Sciatic nerve (tissue), 2 donors: Measurements from ENCODE around the gene PAM. TPM values are rescaled to one million over a fixed set of nuclear protein-coding genes. Genes with fewer than 3 reads are reported as not detected.
"Not testable (repeated sequence)": the region's sequence is repeated elsewhere in the genome, so short reads cannot be mapped to it uniquely, and the experiment has no call there.

Source experiments
- ATAC-seq: fragments of 200-7000 bp; cut with Tn5 transposase; one replicate; pipeline ENCODE4 v1.9.1; 2020; ENCODE audit warnings: mild to moderate bottlenecking, moderate library complexity
- DNase-seq: peaks from one replicate; pipeline ENCODE4 v3.0.0-alpha.2; 2020; ENCODE audit warnings: low spot score
- intact Hi-C: fragments of 100-400 bp; cut with DNase I; formaldehyde crosslinking; loops from one replicate; pipeline ENCODE4 v1.14.2; 2022
- total RNA-seq: library from RNA; stranded (reverse); fragmentation: NEBNext Ultra II Directional; extraction: Animal tissue kit (Norgen Biotek cat#: 25700); gene quantifications from one replicate; pipeline ENCODE4 v1.2.1, GENCODE V29; 2021
- donor health status: DM: no; HTN: no; CAD: no.
- donor health status: DM: no; HTN: no; CAD: no.

The PAM gene
- total RNA-seq, 1 donor from 2014 or later: 188 TPM

DNA sequence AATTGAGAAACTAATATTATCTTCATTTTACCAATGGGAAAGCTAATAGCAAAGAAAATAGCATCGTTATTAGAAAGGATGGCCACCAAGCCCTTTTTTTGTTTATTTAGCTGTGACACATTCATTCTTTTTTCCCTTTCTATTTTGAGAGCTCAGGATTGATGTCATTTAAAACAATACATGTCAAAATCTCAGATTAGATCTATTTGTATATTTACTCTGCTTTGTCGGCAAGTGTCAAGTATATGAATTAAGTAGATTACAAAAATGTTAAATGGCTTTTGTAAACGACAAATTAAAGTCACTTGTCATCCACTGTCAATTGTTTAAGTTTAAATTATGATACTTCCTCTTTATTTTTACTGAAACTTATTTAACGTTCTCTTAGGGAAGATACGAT lies 118.9 kb downstream of the PAM start:
- no peak for ATAC-seq
- DNase-seq: no peak
- intact Hi-C loops: no loop called here

DNA sequence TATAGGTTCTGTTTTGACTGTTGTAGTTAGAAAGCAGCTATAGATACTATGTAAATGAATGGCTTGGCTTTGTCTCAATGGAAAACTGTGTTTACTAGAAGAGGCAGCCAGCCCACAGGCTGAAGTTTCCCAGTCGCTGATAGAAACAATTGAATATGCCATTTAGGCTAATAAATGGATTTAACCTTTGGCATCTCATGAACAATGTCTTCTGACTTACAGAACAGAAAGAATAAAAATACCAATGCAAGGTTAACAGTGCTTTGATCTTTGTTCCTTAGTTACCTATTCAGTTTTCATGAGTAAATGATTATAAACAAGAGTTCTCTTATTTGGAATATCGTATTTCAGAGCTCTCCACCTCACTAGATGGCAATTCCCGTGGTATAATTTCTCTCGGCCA lies 120.6 kb downstream of the PAM start:
- DNase-seq (no peak), ATAC-seq (no peak)
- intact Hi-C loops: no loop called here

DNA sequence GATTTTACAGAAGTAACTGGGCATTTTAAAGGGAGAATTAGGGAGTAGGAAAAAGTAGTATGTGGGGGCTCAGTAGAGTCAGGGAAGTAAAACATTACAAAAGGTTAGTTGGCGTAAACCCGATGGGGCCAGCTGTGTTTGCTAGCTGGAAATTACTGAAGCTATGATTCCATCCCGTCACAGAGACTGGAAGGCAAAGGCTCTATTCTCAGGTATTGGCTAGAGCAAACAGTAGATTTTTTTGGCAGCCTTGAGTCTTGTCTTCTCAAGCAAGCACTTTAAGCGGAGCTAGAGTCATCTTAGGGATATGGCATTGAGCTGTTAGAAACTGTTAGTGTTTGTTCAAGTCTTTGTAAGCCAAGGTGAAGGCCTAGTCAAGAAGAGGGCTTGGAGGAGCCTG lies 121.5 kb downstream of the PAM start:
- intact Hi-C loops: no loop called here
- DNase-seq (no peak), ATAC-seq (no peak)

DNA sequence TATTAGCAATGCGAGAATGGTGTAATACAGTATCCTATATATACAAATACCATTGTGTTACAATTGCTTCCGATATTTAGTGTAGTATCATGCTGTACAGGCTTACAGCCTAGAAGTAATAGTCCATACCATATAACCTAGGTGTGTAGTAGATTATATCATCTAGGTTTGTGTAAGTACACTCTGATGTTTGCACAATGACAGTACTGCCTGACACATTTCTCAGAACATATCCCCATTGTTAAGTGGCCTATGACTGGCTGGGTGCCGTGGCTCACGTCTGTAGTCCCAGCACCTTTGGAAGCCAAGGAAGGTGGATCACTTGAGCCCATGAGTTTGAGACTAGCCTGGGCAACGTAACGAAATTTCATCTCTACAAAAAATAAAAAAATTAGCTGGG lies 124.6 kb downstream of the PAM start:
- DNase-seq (no peak), ATAC-seq (no peak)
- intact Hi-C loops: no loop called here

DNA sequence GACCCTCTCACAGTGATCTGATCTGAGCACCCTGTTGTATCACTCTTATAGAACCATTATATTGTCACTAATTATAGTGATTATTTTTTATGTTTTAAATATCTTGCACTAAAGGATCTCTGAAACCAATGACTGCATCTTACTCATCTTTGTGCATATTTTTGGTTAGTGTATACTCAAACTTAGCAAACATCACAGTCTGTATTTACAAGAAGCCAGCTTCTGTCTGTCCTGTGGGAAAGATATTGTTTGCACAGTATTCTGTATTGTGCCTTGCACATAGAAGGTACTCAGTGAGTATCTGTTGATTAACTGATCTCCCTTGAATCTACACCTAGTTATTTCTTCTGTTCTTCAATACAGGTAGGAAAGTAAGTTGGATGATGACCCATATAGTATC lies 131.5 kb downstream of the PAM start:
- ATAC-seq (no peak), DNase-seq (no peak)
- intact Hi-C loops: no loop called here

DNA sequence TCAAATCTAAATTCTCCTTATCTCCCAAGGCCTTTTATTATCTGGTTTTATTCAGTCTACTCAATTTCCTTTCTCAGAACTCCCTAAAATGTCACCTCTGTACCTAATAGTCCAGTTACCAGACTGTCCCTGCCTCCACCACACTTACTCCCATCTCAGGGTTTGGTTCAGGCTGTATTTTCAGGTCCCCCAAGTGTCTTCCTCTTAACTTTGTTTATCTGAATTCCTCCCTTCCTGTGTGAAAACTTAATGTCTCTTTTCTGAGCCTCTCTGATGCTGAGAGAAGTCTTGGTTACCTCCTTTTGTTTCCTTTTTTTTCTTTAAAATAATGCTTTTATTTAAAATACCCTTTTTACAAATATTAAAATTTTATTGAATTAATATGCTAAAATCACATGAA lies 133.4 kb downstream of the PAM start:
- ATAC-seq (no peak), DNase-seq (no peak)
- intact Hi-C loops: no loop called here

DNA sequence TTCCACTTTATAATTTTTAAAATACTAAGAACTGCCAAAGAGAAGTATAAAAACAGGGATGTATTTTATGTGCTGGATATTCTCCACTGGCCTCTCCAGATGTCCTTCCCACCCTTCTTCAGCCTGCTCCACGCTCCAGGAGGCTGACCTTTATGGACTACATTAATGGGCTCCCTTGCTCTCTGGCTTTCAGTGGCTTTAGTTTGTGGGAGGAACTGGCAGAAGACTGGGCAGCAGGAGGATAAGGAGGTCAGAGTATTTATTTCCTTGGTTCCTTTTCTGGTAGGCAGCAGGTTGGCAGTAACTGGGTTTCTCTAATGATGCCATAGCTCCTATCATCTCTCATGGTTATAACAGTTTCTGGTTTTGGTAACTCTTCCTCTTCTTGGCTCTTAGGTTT lies 133.9 kb downstream of the PAM start:
- no peak for ATAC-seq
- intact Hi-C loops: no loop called here
- DNase-seq: no peak

DNA sequence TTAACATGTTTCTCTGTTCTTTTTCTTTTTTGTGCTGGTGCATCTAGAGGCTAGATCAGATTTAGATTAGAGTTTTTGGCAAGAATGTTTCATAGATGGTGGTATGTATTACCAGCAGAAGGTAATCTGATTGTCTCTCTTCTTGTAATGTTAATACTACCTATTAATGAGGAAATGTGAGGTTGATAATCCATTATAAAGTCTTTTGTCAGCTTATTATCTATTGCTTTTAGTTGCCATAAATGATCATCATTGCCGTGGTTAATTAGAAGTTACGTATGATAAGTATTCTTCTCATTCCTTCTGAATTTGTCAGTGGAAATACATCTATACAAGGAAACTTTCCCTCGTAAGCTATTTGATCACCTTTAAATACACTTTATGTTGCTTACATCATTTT lies 135.0 kb downstream of the PAM start:
- ATAC-seq: no peak
- intact Hi-C loops: no loop called here
- no peak for DNase-seq

DNA sequence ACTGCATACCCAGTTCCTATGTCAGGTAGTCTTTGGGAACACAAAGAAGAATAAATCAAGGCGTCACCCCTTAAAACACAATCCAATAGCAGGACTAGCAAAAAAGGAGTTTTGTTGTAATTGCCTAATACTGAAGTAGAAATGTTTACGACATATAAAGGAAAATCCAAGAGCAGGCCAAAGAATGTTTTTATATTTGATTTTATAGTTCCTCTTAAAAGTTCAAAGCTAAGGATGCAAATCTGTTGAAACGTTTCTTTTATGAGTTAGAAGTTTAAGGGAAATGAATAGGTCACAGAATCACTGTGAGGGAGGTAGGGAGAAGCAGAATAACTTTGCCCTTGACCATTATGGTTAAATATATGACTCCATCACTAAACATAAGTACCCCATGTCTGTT lies 136.1 kb downstream of the PAM start:
- ATAC-seq (no peak), DNase-seq (no peak)
- intact Hi-C loops: no loop called here

DNA sequence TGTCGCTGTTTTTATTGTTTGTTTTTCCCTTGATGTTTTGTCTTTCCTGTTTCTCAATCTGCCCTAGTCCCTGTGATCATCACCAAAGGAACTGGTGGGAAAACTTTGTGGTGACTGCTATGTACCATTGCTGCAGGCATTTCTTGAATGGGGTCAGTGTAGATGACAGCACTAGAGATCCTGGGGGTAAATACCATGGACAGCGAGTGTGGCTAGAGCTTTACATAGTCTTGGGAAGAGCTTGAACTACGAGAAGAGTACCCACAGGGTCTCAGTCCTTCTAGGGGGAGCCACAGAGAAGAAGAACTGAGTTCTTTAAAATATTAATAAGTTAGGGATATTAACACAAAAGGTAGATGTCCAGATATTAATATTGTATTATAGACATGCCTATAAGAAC lies 138.8 kb downstream of the PAM start:
- ATAC-seq (no peak), DNase-seq (no peak)
- intact Hi-C loops: no loop called here

DNA sequence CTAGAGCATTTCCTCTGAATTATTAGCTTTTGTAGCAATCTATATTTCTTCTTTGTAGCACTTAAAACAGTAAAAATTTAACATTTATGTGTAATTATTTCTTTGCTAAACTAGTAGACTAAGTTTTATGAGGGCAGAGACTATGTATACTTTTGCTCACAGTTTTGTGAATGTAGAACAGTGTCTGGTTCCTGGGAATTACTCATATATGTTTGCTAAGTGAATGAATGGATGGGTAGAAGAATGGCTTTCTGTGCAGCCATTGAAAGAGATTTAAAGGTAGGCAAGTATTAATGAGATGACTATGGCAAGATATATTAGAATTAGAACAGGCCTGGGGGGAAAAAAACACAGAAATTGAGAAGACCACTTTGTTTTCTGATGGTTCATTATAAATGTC lies 140.1 kb downstream of the PAM start:
- DNase-seq: no peak
- intact Hi-C loops: no loop called here
- no peak for ATAC-seq

DNA sequence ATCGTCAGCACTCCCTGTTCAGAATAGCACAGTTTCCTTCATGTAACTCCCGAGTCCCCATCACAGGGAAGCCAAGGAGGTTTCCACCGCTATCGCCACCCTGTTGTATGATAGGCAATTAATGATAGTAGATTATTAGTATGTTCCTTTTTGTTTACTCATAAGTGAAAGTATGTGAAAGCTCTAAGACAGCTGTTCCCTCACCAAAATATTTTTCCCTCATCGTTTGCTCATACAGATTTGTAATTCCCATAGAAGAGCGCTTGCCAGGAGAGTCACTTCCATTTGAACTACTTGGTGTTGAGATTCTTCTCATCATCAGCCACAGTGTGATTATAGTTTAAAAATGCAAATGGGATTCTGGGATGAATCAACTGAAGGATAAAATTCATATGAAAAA lies 140.9 kb downstream of the PAM start:
- no peak for DNase-seq
- intact Hi-C loops: no loop called here
- ATAC-seq: no peak

DNA sequence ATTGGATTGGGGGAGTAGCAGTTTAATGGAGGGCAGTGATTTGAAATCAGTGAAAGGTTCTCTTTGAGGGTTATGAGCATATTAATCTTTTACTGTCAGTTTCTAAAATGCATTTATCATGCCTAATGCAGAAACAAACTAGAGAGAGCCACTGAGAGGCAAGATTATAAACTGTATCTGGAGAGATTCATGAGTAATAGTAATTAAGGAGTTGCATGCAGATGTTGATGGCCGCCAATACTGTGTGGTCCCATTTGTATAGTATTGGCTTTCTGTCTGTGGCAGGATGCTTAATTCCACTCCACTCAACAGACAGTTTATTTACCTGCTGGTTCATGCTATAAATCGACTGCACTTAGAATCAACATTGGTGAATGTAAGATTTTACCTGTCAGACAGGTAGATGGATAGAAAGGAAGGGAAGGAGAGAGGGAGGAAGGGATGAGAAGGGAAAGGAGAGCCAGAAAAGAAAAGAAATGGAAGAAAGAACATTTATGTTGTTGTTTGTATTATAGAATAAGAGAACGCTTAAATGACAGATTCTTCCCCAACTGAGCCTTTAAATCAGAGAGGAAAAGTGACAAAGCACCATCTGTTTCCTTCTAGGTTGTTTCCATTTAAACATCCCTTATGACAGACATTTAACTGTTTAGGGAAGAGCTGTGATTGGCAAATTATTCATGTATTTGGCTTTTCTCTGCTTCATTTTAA lies 146.5 kb downstream of the PAM start:
- intact Hi-C loops: no loop called here
- DNase-seq: no peak
- no peak for ATAC-seq

DNA sequence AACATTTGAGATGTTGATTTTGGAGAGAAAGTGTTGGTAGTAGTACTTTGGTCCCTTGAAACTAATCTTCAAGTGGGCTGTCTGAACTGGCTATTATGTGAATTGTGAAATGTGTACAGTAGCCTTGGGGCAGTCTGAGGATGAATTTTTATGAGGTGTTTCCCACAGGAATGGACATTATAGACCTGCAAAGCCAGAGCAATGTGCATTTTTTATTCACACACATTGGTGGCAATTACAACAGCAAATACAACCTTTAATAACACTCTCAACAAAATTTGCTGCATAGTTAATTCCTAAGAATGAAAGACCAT lies 147.0 kb downstream of the PAM start:
- no peak for DNase-seq
- peak; percentile 67 for ATAC-seq
- intact Hi-C loops: no loop called here

DNA sequence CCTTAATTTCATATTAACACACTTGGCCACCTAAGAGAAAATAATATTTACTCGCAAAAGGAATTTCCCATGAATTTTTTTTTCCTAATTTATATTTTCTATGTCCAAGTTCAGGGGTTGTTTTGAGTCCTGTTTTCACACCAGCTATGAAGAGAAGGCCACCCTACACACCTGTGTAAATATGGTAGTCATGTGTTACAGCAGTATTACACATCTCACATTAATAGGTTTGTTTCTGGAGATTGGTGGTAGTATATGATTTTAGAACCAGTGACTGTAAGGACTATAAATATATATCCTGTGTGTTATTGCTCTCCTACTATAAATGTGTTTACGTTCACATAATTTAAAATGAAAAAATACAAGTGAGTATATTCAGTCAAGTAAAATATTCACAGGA lies 147.5 kb downstream of the PAM start:
- intact Hi-C loops: no loop called here
- DNase-seq (no peak), ATAC-seq (peak; percentile 48)

DNA sequence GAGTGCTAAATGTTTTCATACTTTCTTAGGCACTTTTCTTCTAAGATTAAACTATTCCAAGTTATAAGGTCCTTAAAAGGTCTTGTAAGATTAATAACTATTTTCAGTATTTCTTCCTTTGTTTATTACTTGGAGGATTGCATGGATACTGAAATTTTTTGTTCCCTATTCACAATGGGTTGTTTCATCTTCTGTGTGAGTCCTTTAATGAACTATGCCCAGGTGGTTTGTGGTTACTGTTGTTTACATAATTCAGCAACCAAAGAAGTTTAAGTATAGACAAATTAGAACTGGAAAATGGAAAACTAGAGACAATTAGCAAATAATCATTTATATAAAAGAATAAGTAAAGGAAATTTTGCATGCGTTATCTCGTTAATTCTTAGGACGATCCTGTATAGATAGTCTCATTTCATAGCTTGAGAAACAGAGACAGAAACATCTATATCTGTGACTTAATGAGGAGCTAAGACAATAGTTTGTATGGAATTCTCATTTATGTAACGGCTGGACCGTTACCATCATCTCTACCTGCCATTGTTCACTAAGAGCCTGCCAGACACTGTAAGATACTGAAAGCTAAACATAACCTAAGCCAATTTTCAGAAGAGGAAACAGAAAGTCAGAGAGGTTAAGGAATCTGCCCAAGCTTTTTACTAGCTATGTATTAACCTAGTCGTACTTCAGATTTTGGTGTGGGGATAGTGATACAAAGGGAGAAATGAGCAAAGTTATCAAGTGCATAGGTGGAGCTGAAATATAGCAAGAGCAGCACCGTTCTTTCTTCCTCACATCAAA lies 148.2 kb downstream of the PAM start:
- ATAC-seq: peak; percentile 78
- DNase-seq: no peak
- intact Hi-C loops: no loop called here

DNA sequence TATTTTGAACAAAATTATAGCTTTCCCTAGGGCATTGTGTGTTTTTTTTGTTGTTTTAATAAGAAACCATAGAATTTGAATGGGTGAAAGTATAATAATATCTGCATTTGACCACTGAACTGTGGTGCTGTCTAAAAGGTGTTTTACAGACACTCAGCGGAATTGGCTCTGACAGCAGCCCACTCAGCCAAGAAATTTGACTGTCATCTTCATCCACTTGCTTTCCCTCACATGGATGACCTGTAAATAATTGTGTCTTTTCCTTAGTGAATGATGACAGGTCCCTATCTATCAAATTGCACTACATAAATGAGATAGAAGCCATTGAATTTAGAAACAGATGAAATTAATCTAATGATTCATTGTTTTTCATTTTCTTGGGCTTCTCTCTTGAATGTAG lies 150.0 kb downstream of the PAM start:
- ATAC-seq (no peak), DNase-seq (no peak)
- intact Hi-C loops: no loop called here

DNA sequence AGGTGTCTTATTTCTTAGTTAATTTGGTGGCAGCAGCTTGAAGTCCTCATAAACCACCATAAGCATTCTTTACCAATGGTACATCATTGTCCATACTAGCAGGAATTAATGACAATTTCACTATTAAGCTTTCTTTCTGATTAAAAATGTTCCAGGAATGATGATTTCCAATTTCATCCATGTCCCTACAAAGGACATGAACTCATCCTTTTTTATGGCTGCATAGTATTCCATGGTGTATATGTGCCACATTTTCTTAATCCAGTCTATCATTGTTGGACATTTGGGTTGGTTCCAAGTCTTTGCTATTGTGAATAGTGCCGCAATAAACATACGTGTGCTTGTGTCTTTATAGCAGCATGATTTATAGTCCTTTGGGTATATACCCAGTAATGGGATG lies 152.0 kb downstream of the PAM start:
- intact Hi-C loops, DNase-seq, ATAC-seq: not testable (repeated sequence)

DNA sequence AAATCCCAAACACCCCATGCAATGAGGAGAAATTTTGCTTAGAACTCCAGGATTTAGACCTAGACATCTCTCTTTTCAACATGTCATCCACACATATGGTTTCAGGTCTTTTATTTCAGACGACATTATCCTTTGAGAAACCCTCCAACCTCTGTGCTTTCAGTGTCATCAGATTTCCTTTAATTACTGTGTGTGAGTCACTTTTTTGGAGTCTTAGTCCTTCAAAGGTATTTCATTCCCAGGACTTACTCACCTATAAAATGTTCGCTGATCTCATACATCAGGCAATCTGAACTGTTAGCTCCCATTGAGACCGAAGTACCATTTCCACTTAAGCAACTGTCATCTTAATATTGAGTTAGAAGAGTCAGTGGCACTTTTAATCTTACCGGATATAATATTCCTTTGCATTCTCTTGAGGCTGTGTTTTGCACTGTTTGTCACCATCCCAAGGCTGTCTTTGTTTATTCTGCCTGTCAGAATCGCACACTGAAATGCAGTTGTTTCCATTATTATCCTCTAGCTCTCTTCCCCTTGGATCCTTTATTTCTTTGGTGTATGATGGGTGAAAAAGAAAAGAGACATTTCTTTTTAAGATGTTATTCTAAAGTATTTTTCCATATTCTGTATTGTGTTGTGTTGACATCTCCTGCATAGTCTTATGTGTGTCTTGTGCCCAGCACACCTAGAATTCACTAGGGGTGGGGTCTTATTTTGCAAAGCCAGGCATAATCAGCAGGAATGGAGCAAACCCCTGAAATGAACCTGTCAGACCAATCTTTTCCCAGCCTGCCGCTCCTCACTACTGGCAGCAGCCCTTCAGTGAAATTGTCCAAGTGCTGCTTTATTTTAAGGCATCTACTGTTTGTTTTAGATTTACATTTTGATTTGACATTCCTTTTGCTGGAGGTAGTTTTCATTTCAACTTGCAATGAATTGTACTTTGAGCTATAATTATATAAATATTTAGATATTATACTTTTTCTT lies 155.4 kb downstream of the PAM start:
- ATAC-seq (no peak), DNase-seq (no peak)
- intact Hi-C loops: no loop called here

DNA sequence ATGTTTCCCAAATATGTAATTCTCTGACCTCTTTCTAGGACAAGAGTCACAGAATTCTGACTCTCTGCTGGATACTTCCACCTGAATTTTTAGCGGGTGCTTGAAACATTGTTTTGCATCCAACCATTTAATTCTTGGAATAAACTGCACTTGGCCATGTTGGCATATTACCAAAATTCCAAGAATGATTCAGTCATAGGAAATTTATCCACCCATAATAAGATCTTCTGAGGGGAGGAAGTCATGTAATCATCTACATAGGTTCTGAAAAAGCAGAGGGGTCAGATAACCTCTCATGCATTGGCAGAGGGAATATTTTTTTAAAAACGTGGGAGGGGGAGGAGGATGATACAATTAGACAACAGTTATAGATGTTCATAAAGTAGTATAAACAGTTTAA lies 156.9 kb downstream of the PAM start:
- DNase-seq: no peak
- intact Hi-C loops: no loop called here

More for the DNA sequence above, 156.9 kb downstream of the PAM start:
- ATAC-seq: no peak
